Glutamatergic neuron (in vitro differentiated cells): Measurements from ENCODE around the gene JAK1. TPM values are rescaled to one million over a fixed set of nuclear protein-coding genes. Genes with fewer than 3 reads are reported as not detected.
A peak's percentile ranks its signal among the peaks of the same experiment; 100 is the strongest.
"Not testable (repeated sequence)": the region's sequence is repeated elsewhere in the genome, so short reads cannot be mapped to it uniquely, and the experiment has no call there.

Experiments
- DNase-seq: peaks from one replicate; pipeline ENCODE4 v3.0.0; 2022
- H3K27ac Mint-ChIP-seq: one replicate; pipeline ENCODE4 v1.8.0; 2020; ENCODE audit warnings: mild to moderate bottlenecking, mixed read lengths, inconsistent platforms; ENCODE audit not compliant: unreplicated experiment
- H3K27me3 Mint-ChIP-seq: one replicate; pipeline ENCODE4 v1.8.0; 2020; ENCODE audit warnings: mild to moderate bottlenecking, moderate library complexity, mixed read lengths, inconsistent platforms; ENCODE audit not compliant: unreplicated experiment
- H3K36me3 Mint-ChIP-seq: one replicate; pipeline ENCODE4 v1.8.0; 2020; ENCODE audit warnings: mild to moderate bottlenecking, mixed read lengths, inconsistent platforms; ENCODE audit not compliant: unreplicated experiment
- H3K4me1 Mint-ChIP-seq: one replicate; pipeline ENCODE4 v1.8.0; 2020; ENCODE audit warnings: mild to moderate bottlenecking, low read depth, mixed read lengths, inconsistent platforms; ENCODE audit not compliant: unreplicated experiment
- H3K4me3 Mint-ChIP-seq: one replicate; pipeline ENCODE4 v1.8.0; 2020; ENCODE audit warnings: mild to moderate bottlenecking, mixed read lengths, inconsistent platforms; ENCODE audit not compliant: unreplicated experiment
- H3K9me3 Mint-ChIP-seq: one replicate; pipeline ENCODE4 v1.8.0; 2020; ENCODE audit warnings: mild to moderate bottlenecking, moderate library complexity, mixed read lengths, inconsistent platforms; ENCODE audit not compliant: unreplicated experiment
- CTCF ChIP-seq: fragments of 200-600 bp; sonication (generic); IDR thresholded peaks from one replicate; pipeline ENCODE4 v1.5.0; 2021; ENCODE audit not compliant: partially characterized antibody, unreplicated experiment
- total RNA-seq: library from RNA; stranded (reverse); fragmentation: NEBNext Ultra II Directional; extraction: Animal tissue kit (Norgen Biotek cat#: 25700); gene quantifications from one replicate; pipeline ENCODE4 v1.2.1, GENCODE V29; 2021; ENCODE audit not compliant: unreplicated experiment

The JAK1 gene
- total RNA-seq, 1 donor from 2014 or later: 16.9 TPM

GRCh38 chr1:64826991-64827390 is 139.4 kb downstream of the JAK1 start:
- Mint-ChIP-seq H3K9me3 (peaks cover 1% of the 10 kb centered on the region), H3K4me1 (peaks cover 6% of the 10 kb centered on the region), H3K27me3 (peaks cover 2% of the 10 kb centered on the region), H3K27ac (no peak overlapping the region), H3K4me3 (no peak overlapping the region), H3K36me3 (no peaks in the 10 kb centered on the region)
- no peak for TF ChIP-seq CTCF
- no peak for DNase-seq

GRCh38 chr1:64823691-64824476 is 142.5 kb downstream of the JAK1 start:
- Mint-ChIP-seq H3K4me3 (no peak overlapping the region), H3K36me3 (no peaks in the 10 kb centered on the region), H3K4me1 (peaks cover 5% of the 10 kb centered on the region), H3K27ac (peak overlapping the region; percentile 92), H3K9me3 (peaks cover 1% of the 10 kb centered on the region), H3K27me3 (peaks cover 2% of the 10 kb centered on the region)
- DNase-seq: peak; percentile 59
- peak; percentile 81 for TF ChIP-seq CTCF

GRCh38 chr1:64822621-64823020 is 143.7 kb downstream of the JAK1 start:
- Mint-ChIP-seq H3K36me3 (no peaks in the 10 kb centered on the region), H3K4me3 (no peak overlapping the region), H3K9me3 (no peaks in the 10 kb centered on the region), H3K27ac (no peak overlapping the region), H3K27me3 (peaks cover 2% of the 10 kb centered on the region), H3K4me1 (peaks cover 3% of the 10 kb centered on the region)
- no peak for DNase-seq
- no peak for TF ChIP-seq CTCF

- not testable (repeated sequence) for H3K27ac Mint-ChIP-seq, H3K9me3 Mint-ChIP-seq, H3K27me3 Mint-ChIP-seq, H3K4me1 Mint-ChIP-seq, DNase-seq, H3K4me3 Mint-ChIP-seq, H3K36me3 Mint-ChIP-seq
Measured at GRCh38 chr1:64820572-64820971, 145.8 kb downstream of the JAK1 start.

- not testable (repeated sequence) for H3K4me1 Mint-ChIP-seq, H3K27ac Mint-ChIP-seq, H3K4me3 Mint-ChIP-seq, H3K36me3 Mint-ChIP-seq, H3K9me3 Mint-ChIP-seq, DNase-seq, H3K27me3 Mint-ChIP-seq
Measured at GRCh38 chr1:64817364-64817763, 149.0 kb downstream of the JAK1 start.

DNA sequence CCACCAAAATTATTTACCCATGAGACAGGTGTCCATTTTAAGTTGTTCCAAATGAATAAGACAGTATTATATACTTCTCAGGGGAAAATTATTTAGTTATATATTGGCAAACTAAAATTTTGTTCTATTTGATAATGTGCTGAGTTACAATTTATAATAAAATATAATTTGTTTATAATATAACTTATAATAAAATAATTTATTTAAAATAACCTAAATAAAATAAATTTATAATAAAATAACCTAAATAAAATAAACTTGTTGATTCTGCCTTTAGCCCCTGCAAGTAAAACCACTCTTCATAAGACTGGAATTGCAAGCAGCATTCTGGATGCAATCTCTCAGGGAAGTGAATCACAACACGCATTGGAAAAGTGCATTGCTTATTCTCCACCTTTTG is 151.9 kb downstream of the JAK1 start:
- no peaks in the 10 kb centered on the region for H3K27me3 Mint-ChIP-seq
- DNase-seq: no peak
- H3K4me3 Mint-ChIP-seq: no peak overlapping the region
- no peaks in the 10 kb centered on the region for H3K36me3 Mint-ChIP-seq
- TF ChIP-seq CTCF: no peak
- H3K9me3 Mint-ChIP-seq: no peaks in the 10 kb centered on the region
- no peak overlapping the region for H3K27ac Mint-ChIP-seq
- H3K4me1 Mint-ChIP-seq: no peaks in the 10 kb centered on the region
